Measurements from ENCODE around the gene FTCDNL1. TPM values are rescaled to one million over a fixed set of nuclear protein-coding genes. Genes with fewer than 3 reads are reported as not detected.

FTCDNL1 gene
- total RNA-seq, 1 donor from 2014 or later, result 0.06 TPM

- no peak overlapping the region for H3K4me3 ChIP-seq (ENCODE audit: low read depth, low read length)
- no peak for DNase-seq (ENCODE audit: low read depth)
- no peak for TF ChIP-seq CTCF (conservative IDR thresholded peaks at IDR 0.05; ENCODE audit: low read depth, low read length)
Observed at GRCh38 chr2:199764273-199764800, 86.7 kb downstream of the FTCDNL1 start.

GRCh38 chr2:199762963-199763362 is 88.0 kb downstream of the FTCDNL1 start:
- no peak overlapping the region for H3K4me3 ChIP-seq (ENCODE audit: low read depth, low read length)
- no peak for DNase-seq (ENCODE audit: low read depth)
- no peak for TF ChIP-seq CTCF (conservative IDR thresholded peaks at IDR 0.05; ENCODE audit: low read depth, low read length)

- DNase-seq (ENCODE audit: low read depth), result no peak
- H3K4me3 ChIP-seq (ENCODE audit: low read depth, low read length), result no peak overlapping the region
Observed at GRCh38 chr2:199760574-199760973, 90.4 kb downstream of the FTCDNL1 start.

GRCh38 chr2:199757233-199757870 is 93.6 kb downstream of the FTCDNL1 start:
- no peak for TF ChIP-seq CTCF (conservative IDR thresholded peaks at IDR 0.05; ENCODE audit: low read depth, low read length)
- H3K4me3 ChIP-seq (ENCODE audit: low read depth, low read length), result no peak overlapping the region
- no peak for DNase-seq (ENCODE audit: low read depth)

More at GRCh38 chr2:199760574-199760973, 90.4 kb downstream of the FTCDNL1 start:
- TF ChIP-seq CTCF (conservative IDR thresholded peaks at IDR 0.05; ENCODE audit: low read depth, low read length), result no peak

- TF ChIP-seq CTCF (conservative IDR thresholded peaks at IDR 0.05; ENCODE audit: low read depth, low read length), result no peak
- no peak for DNase-seq (ENCODE audit: low read depth)
- no peak overlapping the region for H3K4me3 ChIP-seq (ENCODE audit: low read depth, low read length)
Observed at GRCh38 chr2:199756743-199757142, 94.2 kb downstream of the FTCDNL1 start.

GRCh38 chr2:199756211-199756610 is 94.8 kb downstream of the FTCDNL1 start:
- H3K4me3 ChIP-seq (ENCODE audit: low read depth, low read length), result no peak overlapping the region
- no peak for DNase-seq (ENCODE audit: low read depth)
- TF ChIP-seq CTCF (conservative IDR thresholded peaks at IDR 0.05; ENCODE audit: low read depth, low read length), result no peak

- no peak overlapping the region for H3K4me3 ChIP-seq (ENCODE audit: low read depth, low read length)
- no peak for TF ChIP-seq CTCF (conservative IDR thresholded peaks at IDR 0.05; ENCODE audit: low read depth, low read length)
- no peak for DNase-seq (ENCODE audit: low read depth)
Observed at GRCh38 chr2:199754766-199755165, 96.2 kb downstream of the FTCDNL1 start.
